CD4-positive, alpha-beta T cell treated with Interferon alpha-2 for 1 hour (primary cell): ENCODE data around the gene SMYD3.

Experiments used
- DNase-seq, 2 donors: peaks; one replicate each; pipeline ENCODE4 v3.0.0-alpha.2; 2020 to 2022

Gene SMYD3

GRCh38 chr1:246462986-246463385 is 44.1 kb downstream of the SMYD3 start:
- no peak for DNase-seq

DNA sequence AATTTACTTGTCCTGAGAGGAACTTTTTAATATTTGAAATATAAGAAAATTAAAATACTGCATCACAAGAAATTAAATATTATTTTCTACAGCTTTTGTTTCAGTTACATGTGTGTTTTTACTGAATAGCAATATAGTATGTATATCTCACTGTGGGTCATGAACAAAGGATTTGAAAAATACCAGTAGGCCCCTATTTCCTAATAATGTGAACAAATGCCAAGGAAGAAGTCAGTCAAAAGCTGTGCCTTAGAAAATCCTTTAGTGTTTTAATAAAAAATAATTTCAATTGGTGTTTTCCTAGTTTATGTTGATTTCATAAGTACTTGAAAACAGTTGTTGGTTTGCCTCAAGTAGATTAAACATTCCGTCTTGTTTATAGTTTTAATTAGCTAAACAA is 46.7 kb downstream of the SMYD3 start:
- no peak for DNase-seq

DNA sequence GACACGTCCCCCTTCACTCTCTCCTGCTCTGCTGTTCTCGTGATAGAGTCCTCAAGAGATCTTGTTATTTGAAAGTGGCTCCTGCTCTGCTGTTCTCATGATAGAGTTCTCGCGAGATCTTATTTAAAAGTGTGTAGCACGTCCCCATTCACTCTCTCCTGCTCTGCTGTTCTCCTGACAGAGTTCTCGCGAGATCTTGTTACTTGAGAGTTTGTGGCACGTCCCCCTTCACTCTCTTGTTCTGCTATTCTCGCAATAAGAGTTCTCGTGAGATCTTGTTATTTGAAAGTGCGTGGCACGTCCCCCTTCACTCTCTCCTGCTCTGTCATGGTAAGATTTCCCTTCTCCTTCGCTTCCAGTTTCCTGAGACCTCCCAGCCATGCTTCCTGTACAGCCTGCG is 47.9 kb downstream of the SMYD3 start:
- DNase-seq: no peak

- no peak for DNase-seq
These were observed 51.6 kb downstream of the SMYD3 start for GRCh38 chr1:246455476-246455875.

DNA sequence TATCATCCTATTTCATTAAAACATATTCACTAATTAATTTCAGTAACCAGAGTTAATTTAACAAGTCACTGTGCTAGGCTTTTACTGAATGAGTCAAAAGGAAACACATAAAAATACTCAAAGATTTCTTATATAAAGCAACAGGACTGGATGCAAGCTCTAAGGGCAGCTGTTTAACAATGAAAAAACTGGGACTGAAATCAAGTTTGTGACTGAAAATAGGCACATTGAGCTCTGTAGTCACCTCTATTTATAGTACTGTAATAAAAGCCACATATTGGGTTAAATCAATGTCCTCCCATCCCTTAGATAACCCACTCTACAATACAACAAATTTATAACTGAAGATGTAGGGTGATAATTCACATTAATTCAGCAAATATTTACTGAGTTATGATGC is 52.4 kb downstream of the SMYD3 start:
- no peak for DNase-seq

- peak in 1 of 2 donors; percentile 19 for DNase-seq
These were observed 56.3 kb downstream of the SMYD3 start for GRCh38 chr1:246450611-246451251.

GRCh38 chr1:246448373-246448772 is 58.7 kb downstream of the SMYD3 start:
- DNase-seq: no peak

DNA sequence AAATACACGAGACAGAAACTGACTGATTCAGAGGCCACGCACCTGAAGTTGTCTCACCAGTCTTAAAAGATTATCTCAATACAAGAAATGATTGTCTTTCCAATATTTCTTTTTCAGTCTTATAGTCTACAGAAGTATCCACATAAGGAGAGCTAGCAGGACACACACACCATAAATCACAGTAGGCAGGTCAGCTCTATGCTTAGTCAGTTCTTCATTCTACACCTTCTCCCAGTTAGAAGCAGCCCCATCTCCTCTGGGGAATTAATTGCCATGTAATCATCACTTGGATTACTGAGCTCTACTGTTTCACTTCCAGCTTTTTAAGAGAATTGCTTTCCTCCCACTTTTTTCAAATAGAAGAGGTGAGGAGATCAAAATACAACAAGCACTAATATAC is 59.6 kb downstream of the SMYD3 start:
- DNase-seq: no peak

GRCh38 chr1:246445503-246445902 is 61.6 kb downstream of the SMYD3 start:
- no peak for DNase-seq

DNA sequence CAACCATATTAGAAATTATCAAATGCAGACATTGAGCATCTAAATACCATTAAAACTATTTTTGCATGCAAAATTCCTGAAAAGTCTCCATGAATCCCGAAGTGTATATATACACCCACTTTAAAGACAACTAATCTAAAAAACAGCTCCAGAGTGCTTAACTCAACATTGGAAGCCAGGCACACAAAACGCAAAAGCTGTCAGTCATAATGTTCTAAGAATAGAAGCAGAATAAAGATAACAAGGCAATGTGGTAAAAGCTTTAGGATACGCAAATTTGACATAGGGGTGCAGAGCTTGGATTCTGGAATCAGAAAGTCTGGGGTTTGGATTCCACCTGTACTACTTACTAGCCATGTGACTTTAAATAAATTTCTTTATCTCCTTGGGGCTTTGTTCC is 62.5 kb downstream of the SMYD3 start:
- DNase-seq: no peak

DNA sequence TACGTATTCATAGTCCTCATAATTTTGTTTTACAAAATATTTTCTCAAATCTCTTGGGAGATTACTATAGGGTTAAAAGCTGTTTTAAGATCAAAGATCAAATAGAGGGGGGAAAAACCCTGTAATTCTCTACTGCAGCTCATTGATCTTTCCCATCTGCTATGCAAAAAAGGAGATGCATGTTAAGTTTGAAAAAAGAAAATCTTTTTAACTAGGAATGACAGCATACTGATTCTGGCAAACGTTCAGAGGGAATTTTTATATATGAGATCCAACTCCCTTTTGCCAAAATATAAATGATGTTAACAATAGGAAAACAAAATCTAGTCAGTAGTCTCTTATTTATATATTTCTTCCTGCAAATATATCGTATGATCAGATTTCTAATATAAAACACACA is 69.1 kb downstream of the SMYD3 start:
- DNase-seq: no peak

- DNase-seq: no peak
These were observed 71.5 kb downstream of the SMYD3 start for GRCh38 chr1:246435421-246436041.

DNA sequence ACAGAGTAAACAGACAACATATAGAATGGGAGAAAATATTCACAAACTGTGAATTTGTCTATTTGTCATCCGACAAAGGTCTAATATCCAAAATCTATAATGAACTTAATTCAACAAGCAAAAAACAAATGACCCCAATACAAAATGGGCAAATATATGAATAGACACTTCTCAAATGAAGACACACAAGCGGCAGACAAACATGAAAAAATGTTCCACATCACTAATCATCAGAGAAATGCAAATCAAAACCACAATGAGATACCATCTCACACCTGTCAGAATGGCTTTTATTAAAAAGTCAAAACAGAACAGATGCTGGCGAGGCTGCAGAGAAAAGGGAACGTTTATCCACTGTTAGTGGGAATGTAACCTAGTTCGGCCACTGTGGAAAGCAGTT is 72.7 kb downstream of the SMYD3 start:
- no peak for DNase-seq

DNA sequence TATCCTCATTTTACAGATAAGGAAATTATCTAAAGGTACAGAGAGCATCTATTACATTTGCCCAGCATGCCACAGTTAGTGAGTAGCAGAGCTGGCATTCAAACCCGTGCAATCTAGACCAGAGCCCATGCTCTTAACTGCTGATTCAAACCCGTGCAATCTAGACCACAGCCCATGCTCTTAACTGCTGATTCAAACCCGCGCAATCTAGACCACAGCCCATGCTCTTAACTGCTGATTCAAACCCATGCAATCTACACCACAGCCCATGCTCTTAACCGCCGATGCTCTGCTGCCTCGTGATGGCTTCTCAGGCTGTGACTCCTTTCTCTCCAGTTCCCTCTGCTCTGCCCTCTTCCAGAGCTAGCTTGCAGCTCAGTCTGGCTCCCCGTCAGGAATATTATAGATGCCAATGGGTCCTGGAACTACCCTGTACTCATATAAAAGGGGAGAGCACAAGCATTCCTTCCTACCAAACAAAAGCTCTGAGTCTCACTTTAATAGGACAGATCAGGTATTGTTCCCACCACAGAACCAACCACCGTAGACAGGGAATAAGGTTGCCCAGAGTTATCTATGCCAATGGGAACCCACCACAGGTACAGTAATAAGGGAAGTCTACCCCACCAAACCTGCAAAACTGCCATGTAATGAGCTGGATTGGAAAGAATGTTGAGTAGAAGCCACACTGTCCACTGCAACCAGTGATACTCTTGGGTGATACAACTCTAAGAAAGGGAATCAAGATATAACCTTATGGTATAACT is 78.4 kb downstream of the SMYD3 start:
- no peak for DNase-seq

GRCh38 chr1:246427611-246428010 is 79.5 kb downstream of the SMYD3 start:
- no peak for DNase-seq

- no peak for DNase-seq
These were observed 81.2 kb downstream of the SMYD3 start for GRCh38 chr1:246425895-246426294.

GRCh38 chr1:246425139-246425794 is 81.8 kb downstream of the SMYD3 start:
- DNase-seq: no peak

DNA sequence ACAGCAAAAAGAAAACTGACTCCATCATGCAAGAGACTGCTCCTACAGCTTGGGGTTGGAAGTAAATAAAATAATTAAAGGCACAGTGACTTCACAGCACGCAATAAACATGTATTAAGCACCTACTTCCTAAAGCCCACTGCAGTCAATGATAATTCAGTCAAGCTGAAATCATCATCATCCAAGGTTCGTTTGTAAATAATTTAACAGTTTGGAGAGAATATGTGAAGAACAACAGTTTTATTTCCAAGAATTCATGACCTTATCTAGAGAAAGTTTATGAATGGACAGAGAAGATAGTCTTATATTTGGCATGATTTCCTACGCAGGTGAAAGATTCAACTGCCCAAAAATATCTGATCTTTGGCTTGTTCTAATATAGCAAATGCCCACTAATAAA is 86.8 kb downstream of the SMYD3 start:
- DNase-seq: no peak

DNA sequence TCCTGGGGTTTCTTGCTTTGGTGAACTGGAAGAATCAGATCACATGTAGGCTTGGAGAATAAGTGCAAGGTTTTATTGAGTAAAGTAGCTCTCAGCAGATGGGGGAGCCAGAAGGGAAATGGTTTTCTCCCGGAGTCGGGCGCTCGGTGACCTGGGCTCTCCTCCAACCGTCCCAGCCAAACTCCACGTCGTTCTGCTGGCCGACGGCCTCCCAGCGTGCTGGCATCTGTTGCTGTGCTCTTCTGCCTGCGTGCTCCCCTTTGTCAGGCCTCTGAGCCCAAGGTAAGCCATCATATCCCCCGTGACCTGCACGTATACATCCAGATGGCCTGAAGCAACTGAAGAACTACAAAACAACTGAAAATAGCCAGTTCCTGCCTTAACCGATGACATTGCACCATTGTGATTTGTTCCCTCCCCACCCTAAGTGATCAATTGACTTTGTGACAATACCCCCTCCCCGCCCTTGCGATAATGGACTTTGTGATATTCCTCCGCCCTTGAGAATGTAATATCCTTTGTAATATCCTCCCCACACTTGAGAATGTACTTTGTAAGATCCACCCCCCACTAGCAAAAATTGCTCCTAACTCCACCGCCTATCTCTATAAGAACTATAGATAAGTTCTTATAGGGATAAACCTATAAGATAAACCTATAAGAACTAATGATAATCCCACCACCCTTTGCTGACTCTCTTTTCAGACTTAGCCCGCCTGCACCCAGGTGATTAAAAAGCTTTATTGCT is 88.3 kb downstream of the SMYD3 start:
- DNase-seq: no peak

GRCh38 chr1:246417813-246418564 is 89.1 kb downstream of the SMYD3 start:
- no peak for DNase-seq

GRCh38 chr1:246417152-246417812 is 89.8 kb downstream of the SMYD3 start:
- DNase-seq: no peak

DNA sequence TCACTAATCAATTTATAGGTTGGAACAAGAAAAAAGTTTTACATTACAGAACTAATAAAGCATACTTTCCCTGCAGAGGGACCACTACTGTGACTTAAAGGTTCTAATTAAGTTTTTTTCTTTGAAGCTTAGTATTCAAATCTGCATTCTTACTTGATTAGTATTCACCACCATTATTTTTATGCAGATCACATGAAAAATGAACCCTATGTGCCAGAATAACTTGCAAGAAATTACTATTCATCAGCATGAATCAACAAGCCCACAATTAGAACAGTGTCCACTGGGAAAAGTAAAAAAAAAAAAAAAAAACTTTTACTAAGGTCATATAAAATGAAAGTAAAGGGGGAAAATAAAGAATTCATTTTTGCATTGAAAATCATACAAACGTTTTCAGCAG is 90.8 kb downstream of the SMYD3 start:
- DNase-seq: no peak
